GM12875 (cell line): ENCODE measurements around the gene GHRL.
A peak's percentile ranks its signal among the peaks of the same experiment; 100 is the strongest.

Experiments used
- H3K4me3 ChIP-seq: one replicate; pipeline ENCODE4 v1.5.1; 2011; ENCODE audit warnings: low read depth, low read length, control low read depth
- CTCF ChIP-seq: IDR thresholded peaks from 2 replicates; pipeline ENCODE4 v1.5.1; 2011; ENCODE audit warnings: low read depth, mild to moderate bottlenecking, control low read depth, inconsistent platforms, low read length, moderate library complexity, borderline replicate concordance; ENCODE audit not compliant: insufficient read depth

GHRL gene

GRCh38 chr3:10338164-10338470 lies 45.4 kb upstream of the GHRL start:
- no peak overlapping the region for H3K4me3 ChIP-seq
- TF ChIP-seq CTCF: no peak

GRCh38 chr3:10337323-10338163 lies 44.8 kb upstream of the GHRL start:
- no peak for TF ChIP-seq CTCF
- no peak overlapping the region for H3K4me3 ChIP-seq

- TF ChIP-seq CTCF: no peak
- H3K4me3 ChIP-seq: no peak overlapping the region
Observed at GRCh38 chr3:10336761-10337160, 44.0 kb upstream of the GHRL start.

- no peak for TF ChIP-seq CTCF
- H3K4me3 ChIP-seq: no peak overlapping the region
Observed at GRCh38 chr3:10335871-10336622, 43.3 kb upstream of the GHRL start.

GRCh38 chr3:10335190-10335738 lies 42.5 kb upstream of the GHRL start:
- no peak for TF ChIP-seq CTCF
- H3K4me3 ChIP-seq: no peak overlapping the region

- peak; percentile 42; the same call in 1 of the 2 replicates for TF ChIP-seq CTCF
Observed at GRCh38 chr3:10334459-10334858, 41.7 kb upstream of the GHRL start.

GRCh38 chr3:10334042-10334441 lies 41.3 kb upstream of the GHRL start:
- H3K4me3 ChIP-seq: no peak overlapping the region
- TF ChIP-seq CTCF: no peak

More at GRCh38 chr3:10334459-10334858, 41.7 kb upstream of the GHRL start:
- no peak overlapping the region for H3K4me3 ChIP-seq
